Inferior parietal cortex (tissue), 1 donor: ENCODE measurements around the gene COX4I2.
"Not testable (repeated sequence)": the region's sequence is repeated elsewhere in the genome, so short reads cannot be mapped to it uniquely, and the experiment has no call there.

Experiments used
- DNase-seq: peaks from one replicate; pipeline ENCODE4 v3.0.0-alpha.2; 2016; ENCODE audit errors: extremely low spot score

COX4I2 gene

GRCh38 chr20:31607640-31608250 lies 30.0 kb upstream of the COX4I2 start:
- DNase-seq, result no peak

GRCh38 chr20:31608251-31608945 lies 29.3 kb upstream of the COX4I2 start:
- no peak for DNase-seq

- not testable (repeated sequence) for DNase-seq
Measured at GRCh38 chr20:31612271-31612640, 25.5 kb upstream of the COX4I2 start.

GRCh38 chr20:31615416-31615815 lies 22.3 kb upstream of the COX4I2 start:
- no peak for DNase-seq

- DNase-seq, result no peak
Measured at GRCh38 chr20:31617432-31618104, 20.1 kb upstream of the COX4I2 start.

- DNase-seq, result no peak
Measured at GRCh38 chr20:31620246-31620645, 17.5 kb upstream of the COX4I2 start.

GRCh38 chr20:31623123-31623505 lies 14.6 kb upstream of the COX4I2 start:
- DNase-seq, result not testable (repeated sequence)

- not testable (repeated sequence) for DNase-seq
Measured at GRCh38 chr20:31626534-31626933, 11.2 kb upstream of the COX4I2 start.

GRCh38 chr20:31628057-31628456 lies 9.7 kb upstream of the COX4I2 start:
- not testable (repeated sequence) for DNase-seq

GRCh38 chr20:31630187-31630790 lies 7.4 kb upstream of the COX4I2 start:
- DNase-seq, result no peak

- no peak for DNase-seq
Measured at GRCh38 chr20:31632548-31633338, 5.0 kb upstream of the COX4I2 start.

GRCh38 chr20:31633339-31633914 lies 4.3 kb upstream of the COX4I2 start:
- no peak for DNase-seq

GRCh38 chr20:31638317-31638716 lies 605 bp downstream of the COX4I2 start:
- DNase-seq, result no peak

- DNase-seq, result no peak
Measured at GRCh38 chr20:31638816-31639215, 1.1 kb downstream of the COX4I2 start.

- DNase-seq, result no peak
Measured at GRCh38 chr20:31640259-31640658, 2.5 kb downstream of the COX4I2 start.

- DNase-seq, result no peak
Measured at GRCh38 chr20:31641391-31641790, 3.7 kb downstream of the COX4I2 start.

GRCh38 chr20:31642837-31643236 lies 5.1 kb downstream of the COX4I2 start:
- DNase-seq, result no peak

GRCh38 chr20:31643522-31643921 lies 5.8 kb downstream of the COX4I2 start:
- no peak for DNase-seq

GRCh38 chr20:31644701-31645100 lies 7.0 kb downstream of the COX4I2 start:
- DNase-seq, result no peak

GRCh38 chr20:31648104-31648503 lies 10.4 kb downstream of the COX4I2 start:
- not testable (repeated sequence) for DNase-seq

- no peak for DNase-seq
Measured at GRCh38 chr20:31652917-31653396, 15.2 kb downstream of the COX4I2 start.
